Left lung (tissue), 10 donors: ENCODE results near the gene RIMS1. TPM values are rescaled to one million over a fixed set of nuclear protein-coding genes. Genes with fewer than 3 reads are reported as not detected.
A peak's percentile ranks its signal among the peaks of the same experiment; 100 is the strongest.
"Not testable (repeated sequence)": the region's sequence is repeated elsewhere in the genome, so short reads cannot be mapped to it uniquely, and the experiment has no call there.

Experiments
- ATAC-seq: fragments of 200-7000 bp; cut with Tn5 transposase; one replicate; pipeline ENCODE4 v1.9.1; 2020; ENCODE audit warnings: moderate library complexity
- DNase-seq, 4 donors: peaks; one replicate each; pipeline ENCODE4 v3.0.0-alpha.2; 2013 to 2020
- H3K27ac ChIP-seq, 2 donors: fragments of 200-600 bp; sonication (generic) in 1 of 2; one replicate each; pipeline versions ENCODE4 v1.5.0 to v1.8.0; 2020 to 2021
- H3K27me3 ChIP-seq, 2 donors: fragments of 200-600 bp; sonication (generic) in 1 of 2; one replicate each; pipeline versions ENCODE4 v1.5.0 to v1.8.0; 2020 to 2021
- H3K36me3 ChIP-seq, 2 donors: fragments of 200-600 bp; sonication (generic) in 1 of 2; one replicate each; pipeline versions ENCODE4 v1.5.0 to v1.8.0; 2020 to 2021
- H3K4me1 ChIP-seq, 2 donors: fragments of 200-600 bp; one replicate each; pipeline ENCODE4 v1.8.0; 2021
- H3K4me3 ChIP-seq, 2 donors: fragments of 200-600 bp; sonication (generic) in 1 of 2; one replicate each; pipeline versions ENCODE4 v1.5.0 to v1.8.0; 2020 to 2021; ENCODE audit warnings: mild to moderate bottlenecking in 1 of 2
- H3K9me3 ChIP-seq, 2 donors: fragments of 200-600 bp; sonication (generic) in 1 of 2; one replicate each; pipeline versions ENCODE4 v1.5.0 to v1.8.0; 2020 to 2021
- CTCF ChIP-seq, 2 donors: fragments of 200-600 bp; sonication (generic) in 1 of 2; IDR thresholded peaks; one replicate each; pipeline versions ENCODE4 v1.5.0 to v1.8.0; 2021; ENCODE audit warnings: antibody characterized with exemption in 2 of 2
- intact Hi-C, 2 donors: fragments of 100-400 bp; cut with DNase I; formaldehyde crosslinking; loops; one replicate each; pipeline versions ENCODE4 v1.11.2 to v1.14.2; 2022
- polyA plus RNA-seq, 6 donors: library from polyadenylated mRNA; unstranded; fragments of 120-200 nt; gene quantifications; one replicate each; pipeline ENCODE4 v1.2.1, GENCODE V29; 2013; ENCODE audit not compliant: insufficient read length in 6 of 6
- total RNA-seq, 2 donors: library from RNA; stranded (reverse); fragmentation: NEBNext Ultra II Directional; extraction: Animal tissue kit (Norgen Biotek cat#: 25700); gene quantifications; one replicate each; pipeline ENCODE4 v1.2.1, GENCODE V29; 2021
- donor health status: DM: no; HTN: yes; CAD: no.
- donor health status: DM: no; HTN: no; CAD: no.

Gene RIMS1
- total and polyA plus RNA-seq, 8 donors: 0.50 to 2.0 (median 0.77) TPM

- H3K27me3 ChIP-seq: no peaks in the 10 kb centered on the region
- ATAC-seq: no peak
- DNase-seq: no peak
- no peaks in the 10 kb centered on the region for H3K9me3 ChIP-seq
- no peaks in the 10 kb centered on the region for H3K4me1 ChIP-seq
- H3K27ac ChIP-seq: no peak overlapping the region
- no peak overlapping the region for H3K4me3 ChIP-seq
- no peaks in the 10 kb centered on the region for H3K36me3 ChIP-seq
- TF ChIP-seq CTCF (IDR thresholded peaks at IDR 0.05): no peak
- intact Hi-C loops: no loop called here
Measured at GRCh38 chr6:72328775-72329174, 442.4 kb downstream of the RIMS1 start.

DNA sequence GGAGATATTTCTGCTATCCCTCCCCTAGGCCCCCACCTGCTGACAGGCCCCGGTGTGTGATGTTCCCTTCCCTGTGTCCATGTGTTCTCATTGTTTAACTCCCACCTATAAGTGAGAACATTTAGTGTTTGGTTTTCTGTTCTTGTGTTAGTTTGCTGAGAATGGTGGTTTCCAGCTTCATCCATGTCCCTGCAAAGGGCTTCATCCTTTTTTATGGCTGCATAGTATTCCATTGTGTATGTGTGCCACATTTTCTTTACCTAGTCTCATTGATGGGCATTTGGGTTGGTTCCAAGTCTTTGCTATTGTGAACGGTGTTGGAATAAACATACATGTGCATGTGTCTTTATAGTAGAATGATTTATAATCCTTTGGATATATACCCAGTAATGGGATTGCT, 448.9 kb downstream of the RIMS1 start:
- H3K27ac ChIP-seq, H3K27me3 ChIP-seq, H3K4me3 ChIP-seq, intact Hi-C loops, H3K9me3 ChIP-seq, H3K4me1 ChIP-seq, ATAC-seq, DNase-seq, H3K36me3 ChIP-seq: not testable (repeated sequence)

DNA sequence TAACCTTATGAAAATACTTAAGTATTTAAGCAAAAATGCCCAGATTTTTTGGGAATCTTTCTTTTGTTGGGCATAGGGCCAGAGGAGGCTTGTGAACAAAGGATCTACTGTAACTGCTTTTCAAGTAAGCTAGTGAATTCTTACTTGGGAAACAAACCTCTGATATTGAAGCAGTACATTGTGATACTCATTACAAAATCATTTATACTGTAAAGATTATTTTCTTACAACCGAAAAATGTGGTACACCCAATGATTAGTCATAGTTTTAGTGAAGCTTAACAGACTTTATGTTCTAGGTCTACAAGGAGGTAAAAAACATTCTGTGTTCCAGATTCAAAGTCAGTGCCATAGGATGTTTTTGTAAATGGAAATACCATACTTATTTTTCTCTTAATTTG, 462.6 kb downstream of the RIMS1 start:
- ATAC-seq (no peak), DNase-seq (no peak)
- intact Hi-C loops: no loop called here
- no peak overlapping the region for H3K4me3 ChIP-seq
- H3K36me3 ChIP-seq: no peaks in the 10 kb centered on the region
- TF ChIP-seq CTCF (IDR thresholded peaks at IDR 0.05): no peak
- H3K27ac ChIP-seq: no peak overlapping the region
- H3K4me1 ChIP-seq: no peaks in the 10 kb centered on the region
- no peaks in the 10 kb centered on the region for H3K9me3 ChIP-seq
- H3K27me3 ChIP-seq: no peaks in the 10 kb centered on the region

DNA sequence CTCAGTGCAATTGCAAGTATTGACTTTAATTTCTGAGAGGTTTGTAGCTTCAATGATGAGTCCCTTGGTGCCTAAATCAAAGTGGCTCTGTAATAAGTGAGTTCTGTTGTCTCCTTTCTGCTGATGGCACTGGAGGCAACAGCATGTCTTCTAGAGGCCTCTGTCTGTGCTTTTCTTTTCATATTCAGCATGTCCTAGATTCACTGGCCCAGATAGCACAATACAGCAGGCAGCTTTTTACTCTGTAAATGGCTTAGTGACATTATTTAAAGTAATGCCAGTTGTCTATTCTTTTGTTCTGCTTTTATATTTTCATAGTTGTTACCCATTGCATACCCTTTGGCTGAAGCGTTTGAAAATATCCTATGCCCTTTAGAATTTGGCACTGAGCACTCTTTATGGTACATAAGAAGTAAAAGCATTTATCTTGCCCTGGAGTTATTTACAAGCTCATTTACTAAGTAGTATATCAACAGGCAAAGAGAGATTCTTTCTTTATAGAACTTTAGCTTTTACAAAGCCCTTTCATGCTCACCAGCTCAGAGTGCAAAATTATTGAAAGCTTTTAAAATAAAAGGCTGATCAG, 464.0 kb downstream of the RIMS1 start:
- no peaks in the 10 kb centered on the region for H3K9me3 ChIP-seq

DNA sequence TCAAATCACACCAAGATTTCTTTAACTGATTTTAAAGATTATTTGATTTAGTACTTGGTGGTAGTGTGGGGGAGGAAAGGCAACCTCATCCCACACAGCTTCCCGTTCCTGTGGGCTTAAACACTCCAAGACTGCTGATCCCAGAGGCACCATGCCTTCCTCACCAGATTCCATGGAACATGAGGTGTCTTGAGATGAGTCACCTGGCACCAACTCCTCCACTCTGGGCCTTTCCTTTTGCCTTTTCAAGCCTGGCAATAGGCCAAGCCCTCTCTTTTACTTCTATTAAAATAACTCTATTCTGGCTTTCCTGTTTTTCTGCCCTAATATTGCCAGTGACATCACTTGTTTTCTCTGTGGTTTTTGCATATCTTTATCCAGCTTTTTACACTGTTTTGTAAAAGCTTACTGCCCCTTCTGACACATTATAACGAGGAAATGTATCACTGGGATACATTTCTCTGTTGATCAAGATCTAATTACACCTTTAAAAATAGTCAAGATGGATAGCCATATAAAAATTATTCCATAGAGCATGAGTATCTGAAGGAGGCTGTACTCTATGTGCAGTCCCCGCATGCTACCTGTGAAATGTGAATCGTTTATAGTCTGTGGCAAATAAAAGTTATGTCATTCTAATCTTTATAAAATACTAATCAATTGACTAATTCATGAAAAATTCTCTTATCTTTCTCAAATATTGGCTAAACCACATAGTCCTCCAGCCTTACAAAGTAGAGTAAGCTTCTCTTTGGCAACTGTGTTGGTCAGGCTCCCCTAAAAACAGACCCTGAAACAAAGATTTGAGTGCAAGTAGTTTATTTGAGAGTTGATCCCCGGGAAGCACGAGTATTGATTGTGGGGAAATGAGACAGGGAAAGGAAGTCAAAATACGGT, 477.7 kb downstream of the RIMS1 start:
- no peaks in the 10 kb centered on the region for H3K27me3 ChIP-seq
- no peak overlapping the region for H3K27ac ChIP-seq
- H3K4me1 ChIP-seq: no peaks in the 10 kb centered on the region
- ATAC-seq (peak; percentile 36), DNase-seq (peak in 2 of 4 donors; percentile 3 to 35)
- TF ChIP-seq CTCF (IDR thresholded peaks at IDR 0.05): no peak
- H3K4me3 ChIP-seq: no peak overlapping the region
- no peaks in the 10 kb centered on the region for H3K36me3 ChIP-seq
- no peaks in the 10 kb centered on the region for H3K9me3 ChIP-seq
- intact Hi-C loops: no loop called here

More for the DNA sequence above, 464.0 kb downstream of the RIMS1 start:
- H3K27ac ChIP-seq: no peak overlapping the region
- no peak for TF ChIP-seq CTCF (IDR thresholded peaks at IDR 0.05)
- DNase-seq (no peak), ATAC-seq (no peak)
- no peak overlapping the region for H3K4me3 ChIP-seq
- H3K27me3 ChIP-seq: no peaks in the 10 kb centered on the region
- no peaks in the 10 kb centered on the region for H3K4me1 ChIP-seq
- no peaks in the 10 kb centered on the region for H3K36me3 ChIP-seq
- intact Hi-C loops: no loop called here
